ENCODE results near the gene HDDC2. TPM values are rescaled to one million over a fixed set of nuclear protein-coding genes. Genes with fewer than 3 reads are reported as not detected.

Gene HDDC2
- total RNA-seq, 4 donors from 2014 or later, result 58.9 to 89.5 (median 78.9) TPM

DNA sequence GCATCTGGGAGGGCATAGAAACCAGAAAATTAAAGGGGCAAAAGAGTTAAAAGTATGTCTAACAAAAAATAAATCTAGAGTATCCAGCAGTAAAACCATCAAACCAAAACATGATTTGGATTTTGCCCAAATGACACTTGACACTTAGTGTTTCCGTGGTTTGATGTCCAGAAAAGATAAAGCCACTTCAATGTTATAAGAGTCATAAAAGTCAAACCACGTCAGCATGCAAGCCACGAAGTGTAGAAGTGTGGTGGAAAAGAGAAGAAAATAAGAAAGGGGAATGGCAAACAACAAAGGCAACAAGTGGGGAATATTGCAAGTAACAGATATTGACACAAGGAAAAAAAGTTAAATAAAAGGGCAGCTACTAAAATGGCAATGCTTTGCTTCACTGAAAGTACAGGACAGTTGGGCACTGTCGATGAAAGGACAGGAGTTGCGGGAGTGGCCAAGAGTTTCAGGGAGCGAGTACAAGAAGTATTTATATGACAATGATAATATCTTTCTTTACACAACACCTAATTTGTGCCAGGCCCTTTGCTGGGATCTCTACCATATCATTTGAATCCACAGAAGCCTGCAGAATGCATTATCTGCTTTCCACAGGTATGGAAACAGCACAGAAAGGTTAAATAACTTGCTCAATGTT lies 6.3 kb upstream of the HDDC2 start:
- TF ChIP-seq CTCF (IDR thresholded peaks at IDR 0.05) (no peak), POLR2A (IDR thresholded peaks at IDR 0.05) (no peak)
- intact Hi-C loops (cut with DNase I), result loop anchor here (10.0 kb wide), 1 partner anchor 667 kb away; no protein-coding TSS in a partner anchor
- H3K4me1 ChIP-seq, result no peaks in the 10 kb centered on the region

DNA sequence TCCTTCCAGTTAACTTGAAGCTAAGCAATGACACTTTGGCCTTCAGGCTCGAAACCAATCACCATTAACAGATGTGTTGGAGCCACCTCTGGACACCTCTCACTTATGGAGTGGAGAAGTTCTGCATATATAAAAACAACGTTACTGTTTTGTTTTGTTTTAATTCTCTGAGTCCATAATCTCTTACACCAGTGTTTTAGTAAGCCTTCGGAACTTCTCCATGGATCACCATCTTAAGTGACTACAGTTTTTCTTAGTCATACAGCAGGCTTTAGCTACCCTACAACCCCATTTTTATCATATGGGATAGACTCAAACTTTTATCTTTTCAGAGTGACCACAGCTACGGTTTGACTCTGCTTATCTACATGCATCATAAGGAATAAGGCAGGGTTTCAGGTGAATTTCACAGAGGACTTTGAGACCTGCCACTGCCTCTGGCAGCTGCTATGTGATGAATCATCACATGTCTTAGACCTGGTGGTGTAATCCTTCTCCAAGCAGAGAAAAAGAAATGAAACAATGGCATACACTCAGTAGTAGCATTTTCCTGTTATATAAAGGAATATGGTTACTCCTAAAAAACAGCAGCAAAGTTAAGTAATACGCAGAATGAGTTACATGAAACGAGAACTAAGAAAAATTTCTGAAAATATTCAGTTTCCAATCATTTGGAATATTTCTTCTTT lies 5.5 kb upstream of the HDDC2 start:
- H3K4me1 ChIP-seq, result no peaks in the 10 kb centered on the region
- DNase-seq, result no peak
- H3K27me3 ChIP-seq, result no peaks in the 10 kb centered on the region
- WGBS, 2 donors, result 78 to 86% methylated on average over 6 of the region's 6 CpGs
- intact Hi-C loops (cut with DNase I), result loop anchor here (10.0 kb wide), 1 partner anchor 668 kb away; no protein-coding TSS in a partner anchor
- TF ChIP-seq POLR2A (IDR thresholded peaks at IDR 0.05) (no peak), CTCF (IDR thresholded peaks at IDR 0.05) (no peak)
- no peaks in the 10 kb centered on the region for H3K9me3 ChIP-seq
- H3K36me3 ChIP-seq, result no peaks in the 10 kb centered on the region
- no peak overlapping the region for H3K4me3 ChIP-seq (replicated peaks in 1 of 3)
- no peak overlapping the region for H3K27ac ChIP-seq

More for the DNA sequence above, 6.3 kb upstream of the HDDC2 start:
- WGBS, 2 donors, result 30 to 42% methylated on average over 6 of the region's 6 CpGs
- H3K27me3 ChIP-seq, result no peaks in the 10 kb centered on the region
- no peak overlapping the region for H3K4me3 ChIP-seq (replicated peaks in 1 of 3)
- H3K36me3 ChIP-seq, result no peaks in the 10 kb centered on the region
- no peak overlapping the region for H3K27ac ChIP-seq
- peak in 1 of 2 donors; percentile 9 for DNase-seq
- H3K9me3 ChIP-seq, result no peaks in the 10 kb centered on the region

DNA sequence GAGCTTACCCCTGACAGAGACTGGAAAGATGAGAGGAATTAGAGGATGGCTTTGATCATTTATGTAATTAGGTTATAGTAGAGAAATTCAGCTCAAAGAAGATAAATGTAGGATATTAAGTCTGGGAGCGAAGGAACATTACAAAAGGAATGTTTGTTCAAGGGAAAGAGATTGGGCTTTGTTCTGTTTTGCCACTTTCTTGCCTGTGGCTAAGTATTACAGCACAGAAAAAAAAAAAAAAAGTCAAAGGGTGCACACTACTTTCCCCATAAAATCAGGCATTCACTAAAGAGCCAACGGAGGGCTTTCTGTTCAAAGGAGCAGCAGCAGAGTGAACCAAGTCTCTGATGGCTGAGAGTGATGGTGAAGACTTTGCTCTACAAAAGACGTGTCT lies 5.0 kb upstream of the HDDC2 start:
- Histone ChIP-seq H3K4me3 (replicated peaks in 1 of 3) (no peak overlapping the region), H3K9me3 (no peaks in the 10 kb centered on the region), H3K27me3 (no peaks in the 10 kb centered on the region), H3K27ac (no peak overlapping the region), H3K36me3 (no peaks in the 10 kb centered on the region), H3K4me1 (no peaks in the 10 kb centered on the region)
- intact Hi-C loops (cut with DNase I), result loop anchor here (10.0 kb wide), 1 partner anchor 668 kb away; no protein-coding TSS in a partner anchor
- 79 to 89% methylated on average over 3 of the region's 3 CpGs for WGBS, 2 donors
- TF ChIP-seq POLR2A (IDR thresholded peaks at IDR 0.05) (no peak), CTCF (IDR thresholded peaks at IDR 0.05) (no peak)
- no peak for DNase-seq

GRCh38 chr6:125304970-125305660 lies 3.3 kb upstream of the HDDC2 start:
- 89 to 98% methylated on average over 3 of the region's 3 CpGs for WGBS, 2 donors
- H3K9me3 ChIP-seq, result no peaks in the 10 kb centered on the region
- intact Hi-C loops (cut with DNase I), result loop anchor here (5.0 to 10.0 kb wide), 2 partner anchors 153 to 670 kb away; partner anchors contain the start of gene TPD52L1
- H3K27ac ChIP-seq, result no peak overlapping the region
- no peak for DNase-seq
- no peaks in the 10 kb centered on the region for H3K36me3 ChIP-seq
- peaks cover 7 to 8% of the 10 kb centered on the region in 2 donors for H3K4me1 ChIP-seq
- no peaks in the 10 kb centered on the region for H3K27me3 ChIP-seq
- H3K4me3 ChIP-seq (replicated peaks in 1 of 3), result no peak overlapping the region
- TF ChIP-seq POLR2A (IDR thresholded peaks at IDR 0.05) (no peak), CTCF (IDR thresholded peaks at IDR 0.05) (no peak)
